Stimulated activated memory B cell treated with anti-CD40 and anti-IgM and Interleukin-4, amounts not matched to agents 10 μg/mL and 1 μg/mL and 100 μg/mL, for 72 hours (primary cell): ENCODE results near the gene FBN1.

Source experiments
- ATAC-seq: fragments of 150-1000 bp; cut with Tn5 transposase; 2 replicates; pipeline ENCODE4 v1.10.0; 2021
- H3K27ac Mint-ChIP-seq: one replicate; pipeline ENCODE4 v1.8.0; 2022; ENCODE audit warnings: mild to moderate bottlenecking, mixed read lengths
- H3K27me3 Mint-ChIP-seq: one replicate; pipeline ENCODE4 v1.8.0; 2022; ENCODE audit warnings: mixed read lengths
- H3K36me3 Mint-ChIP-seq: one replicate; pipeline ENCODE4 v1.8.0; 2022; ENCODE audit warnings: mixed read lengths
- H3K4me1 Mint-ChIP-seq: one replicate; pipeline ENCODE4 v1.8.0; 2022; ENCODE audit warnings: mixed read lengths
- H3K4me3 Mint-ChIP-seq: one replicate; pipeline ENCODE4 v1.8.0; 2022; ENCODE audit warnings: mild to moderate bottlenecking, moderate library complexity, mixed read lengths
- H3K9me3 Mint-ChIP-seq: one replicate; pipeline ENCODE4 v1.8.0; 2022; ENCODE audit warnings: mixed read lengths

FBN1 gene

DNA sequence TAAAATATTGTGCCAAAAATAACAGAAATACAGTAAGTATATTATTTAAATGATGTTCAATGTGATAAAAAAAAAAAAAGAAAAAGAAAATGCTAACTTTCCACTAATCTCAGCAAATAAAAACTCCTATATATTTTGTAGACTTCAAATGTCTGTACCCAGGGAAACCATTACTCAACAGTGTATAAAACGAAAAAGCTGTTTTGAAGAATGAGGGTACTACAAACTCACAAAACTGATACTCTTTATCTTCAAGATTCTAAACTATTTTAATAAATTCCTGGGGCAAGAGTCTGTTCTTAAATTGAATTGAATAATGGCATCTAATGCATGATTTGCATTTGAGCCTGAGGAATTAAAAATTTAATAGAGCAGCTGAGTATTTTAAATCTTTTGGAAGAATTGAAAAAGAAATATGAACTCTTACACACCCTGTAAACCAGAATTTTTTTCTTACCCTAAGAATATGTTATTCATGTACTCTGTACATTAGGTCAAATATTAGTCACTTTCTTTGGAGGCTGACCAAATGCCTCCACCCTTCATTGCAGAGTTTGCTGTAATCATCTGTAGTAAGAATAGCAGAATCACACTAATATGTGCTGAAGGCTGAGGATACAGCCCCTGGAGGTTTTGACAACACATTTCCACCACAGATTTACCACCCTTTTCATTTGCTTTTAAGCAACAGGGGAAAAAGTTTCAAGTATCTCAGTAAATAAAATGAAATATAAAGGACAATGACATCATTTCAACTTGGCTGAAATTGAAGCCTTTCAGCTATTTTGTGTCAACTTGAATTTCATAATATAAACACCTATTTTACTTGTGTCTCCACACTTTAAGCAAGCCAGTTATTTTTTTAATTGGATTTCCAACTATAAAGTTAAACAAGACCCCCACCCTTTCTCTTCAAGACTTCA is 79.7 kb downstream of the FBN1 start:
- Mint-ChIP-seq H3K4me1 (no peaks in the 10 kb centered on the region), H3K27me3 (peaks cover 25% of the 10 kb centered on the region), H3K4me3 (no peak overlapping the region), H3K36me3 (no peaks in the 10 kb centered on the region), H3K9me3 (no peaks in the 10 kb centered on the region), H3K27ac (no peak overlapping the region)
- no peak for ATAC-seq

- Mint-ChIP-seq H3K27me3 (peaks cover 25% of the 10 kb centered on the region), H3K36me3 (no peaks in the 10 kb centered on the region), H3K27ac (no peak overlapping the region), H3K4me3 (no peak overlapping the region), H3K9me3 (no peaks in the 10 kb centered on the region), H3K4me1 (no peaks in the 10 kb centered on the region)
- ATAC-seq, result no peak
These were observed 80.8 kb downstream of the FBN1 start for GRCh38 chr15:48564690-48565089.

GRCh38 chr15:48563934-48564333 is 81.6 kb downstream of the FBN1 start:
- ATAC-seq, result no peak
- Mint-ChIP-seq H3K4me1 (no peaks in the 10 kb centered on the region), H3K4me3 (no peak overlapping the region), H3K27me3 (peaks cover 25% of the 10 kb centered on the region), H3K27ac (no peak overlapping the region), H3K9me3 (no peaks in the 10 kb centered on the region), H3K36me3 (no peaks in the 10 kb centered on the region)

DNA sequence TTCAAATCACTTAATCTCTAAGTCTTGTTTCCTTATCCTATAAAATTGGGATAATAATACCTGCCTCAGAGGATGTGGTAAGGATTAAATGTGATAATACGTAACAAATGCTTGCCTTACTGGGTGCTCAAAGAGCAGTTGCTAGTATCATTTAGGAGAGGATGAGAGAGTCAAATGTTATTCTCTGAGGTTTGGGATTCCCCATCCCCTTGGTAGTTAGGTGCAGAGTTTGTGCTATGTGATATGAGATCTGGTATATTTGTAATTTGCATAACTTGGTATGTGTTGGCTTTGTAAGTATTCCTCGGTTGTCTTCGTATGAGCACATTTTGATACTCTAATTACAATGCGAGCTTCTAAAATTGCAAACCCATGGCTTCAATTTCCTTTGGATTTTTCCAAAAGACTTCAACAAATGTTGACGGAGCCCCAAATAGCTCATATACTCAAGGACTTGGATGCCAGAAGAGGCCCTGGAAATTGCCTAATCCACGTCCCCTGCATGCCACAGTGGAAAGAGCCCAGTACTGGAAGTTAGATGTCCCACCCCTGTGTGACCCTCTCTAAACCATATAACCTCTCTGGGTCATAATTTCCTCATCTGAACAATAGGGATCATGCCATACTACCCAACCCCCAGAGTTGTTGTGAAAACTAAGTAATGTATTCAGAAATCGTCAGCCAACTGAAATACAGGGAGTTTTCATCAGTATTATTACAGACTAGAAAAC is 85.0 kb downstream of the FBN1 start:
- Mint-ChIP-seq H3K4me1 (no peaks in the 10 kb centered on the region), H3K4me3 (no peak overlapping the region), H3K9me3 (no peaks in the 10 kb centered on the region), H3K36me3 (no peaks in the 10 kb centered on the region), H3K27ac (no peak overlapping the region), H3K27me3 (peaks cover 14% of the 10 kb centered on the region)
- ATAC-seq, result no peak

GRCh38 chr15:48559285-48559684 is 86.2 kb downstream of the FBN1 start:
- Mint-ChIP-seq H3K4me1 (no peaks in the 10 kb centered on the region), H3K36me3 (no peaks in the 10 kb centered on the region), H3K27ac (no peak overlapping the region), H3K27me3 (peaks cover 14% of the 10 kb centered on the region), H3K9me3 (no peaks in the 10 kb centered on the region), H3K4me3 (no peak overlapping the region)
- ATAC-seq, result no peak

GRCh38 chr15:48558226-48558625 is 87.3 kb downstream of the FBN1 start:
- Mint-ChIP-seq H3K36me3 (no peaks in the 10 kb centered on the region), H3K9me3 (no peaks in the 10 kb centered on the region), H3K27me3 (peaks cover 6% of the 10 kb centered on the region), H3K27ac (no peak overlapping the region), H3K4me3 (no peak overlapping the region), H3K4me1 (no peaks in the 10 kb centered on the region)
- no peak for ATAC-seq

- no peak overlapping the region for H3K27ac Mint-ChIP-seq
- ATAC-seq, result no peak
- H3K36me3 Mint-ChIP-seq, result no peaks in the 10 kb centered on the region
- H3K4me3 Mint-ChIP-seq, result no peak overlapping the region
- no peaks in the 10 kb centered on the region for H3K9me3 Mint-ChIP-seq
- no peaks in the 10 kb centered on the region for H3K4me1 Mint-ChIP-seq
- no peaks in the 10 kb centered on the region for H3K27me3 Mint-ChIP-seq
These were observed 88.2 kb downstream of the FBN1 start for GRCh38 chr15:48557335-48557734.

GRCh38 chr15:48556159-48556897 is 89.2 kb downstream of the FBN1 start:
- no peaks in the 10 kb centered on the region for H3K27me3 Mint-ChIP-seq
- H3K36me3 Mint-ChIP-seq, result no peaks in the 10 kb centered on the region
- ATAC-seq, result no peak
- H3K27ac Mint-ChIP-seq, result no peak overlapping the region
- H3K4me3 Mint-ChIP-seq, result no peak overlapping the region
- no peaks in the 10 kb centered on the region for H3K4me1 Mint-ChIP-seq
- H3K9me3 Mint-ChIP-seq, result no peaks in the 10 kb centered on the region

- Mint-ChIP-seq H3K4me1 (no peaks in the 10 kb centered on the region), H3K36me3 (no peaks in the 10 kb centered on the region), H3K4me3 (no peak overlapping the region), H3K27me3 (no peaks in the 10 kb centered on the region), H3K9me3 (no peaks in the 10 kb centered on the region), H3K27ac (no peak overlapping the region)
- ATAC-seq, result no peak
These were observed 90.1 kb downstream of the FBN1 start for GRCh38 chr15:48555241-48555881.

GRCh38 chr15:48554112-48554511 is 91.4 kb downstream of the FBN1 start:
- no peak overlapping the region for H3K27ac Mint-ChIP-seq
- H3K9me3 Mint-ChIP-seq, result no peaks in the 10 kb centered on the region
- no peaks in the 10 kb centered on the region for H3K4me1 Mint-ChIP-seq
- no peak for ATAC-seq
- H3K36me3 Mint-ChIP-seq, result no peaks in the 10 kb centered on the region
- H3K27me3 Mint-ChIP-seq, result no peaks in the 10 kb centered on the region
- no peak overlapping the region for H3K4me3 Mint-ChIP-seq

DNA sequence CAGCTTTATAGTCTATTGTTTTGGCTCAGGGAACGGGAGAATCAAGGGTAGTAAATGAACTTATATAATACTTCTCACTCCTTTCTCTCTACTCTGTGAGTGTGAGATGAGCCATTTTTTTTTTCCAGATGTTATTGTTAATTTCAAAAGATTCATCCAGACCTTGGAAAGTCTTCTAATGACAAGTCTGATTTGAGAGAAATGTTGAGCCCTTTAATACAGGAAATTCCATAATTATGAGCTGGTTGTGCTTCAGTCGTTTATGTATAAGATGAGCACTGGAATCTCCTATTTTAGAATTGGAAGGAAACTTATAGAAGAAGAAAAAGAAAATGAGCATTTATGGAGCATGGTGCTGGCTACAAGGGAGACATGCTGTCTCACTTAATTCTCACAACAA is 92.0 kb downstream of the FBN1 start:
- Mint-ChIP-seq H3K27me3 (no peaks in the 10 kb centered on the region), H3K4me1 (no peaks in the 10 kb centered on the region), H3K4me3 (no peak overlapping the region), H3K27ac (no peak overlapping the region), H3K9me3 (no peaks in the 10 kb centered on the region), H3K36me3 (no peaks in the 10 kb centered on the region)
- no peak for ATAC-seq

- no peak for ATAC-seq
- no peak overlapping the region for H3K4me3 Mint-ChIP-seq
- H3K27ac Mint-ChIP-seq, result no peak overlapping the region
- no peaks in the 10 kb centered on the region for H3K4me1 Mint-ChIP-seq
- H3K9me3 Mint-ChIP-seq, result no peaks in the 10 kb centered on the region
- no peaks in the 10 kb centered on the region for H3K36me3 Mint-ChIP-seq
- no peaks in the 10 kb centered on the region for H3K27me3 Mint-ChIP-seq
These were observed 94.5 kb downstream of the FBN1 start for GRCh38 chr15:48550822-48551525.

GRCh38 chr15:48548455-48548854 is 97.1 kb downstream of the FBN1 start:
- H3K9me3 Mint-ChIP-seq, result no peaks in the 10 kb centered on the region
- no peak overlapping the region for H3K4me3 Mint-ChIP-seq
- no peak overlapping the region for H3K27ac Mint-ChIP-seq
- H3K27me3 Mint-ChIP-seq, result no peaks in the 10 kb centered on the region
- no peaks in the 10 kb centered on the region for H3K4me1 Mint-ChIP-seq
- no peaks in the 10 kb centered on the region for H3K36me3 Mint-ChIP-seq
- ATAC-seq, result no peak

GRCh38 chr15:48547286-48547685 is 98.2 kb downstream of the FBN1 start:
- no peaks in the 10 kb centered on the region for H3K27me3 Mint-ChIP-seq
- H3K9me3 Mint-ChIP-seq, result no peaks in the 10 kb centered on the region
- no peaks in the 10 kb centered on the region for H3K4me1 Mint-ChIP-seq
- no peaks in the 10 kb centered on the region for H3K36me3 Mint-ChIP-seq
- H3K4me3 Mint-ChIP-seq, result no peak overlapping the region
- ATAC-seq, result no peak
- no peak overlapping the region for H3K27ac Mint-ChIP-seq
